Coronary artery (tissue), 2 donors: ENCODE data around the gene DPYD.

Source experiments
- DNase-seq: peaks from one replicate; pipeline ENCODE4 v3.0.0-alpha.2; 2017; ENCODE audit warnings: low spot score
- H3K27ac ChIP-seq, 2 donors: fragments of 200-600 bp; sonication (generic); one replicate each; pipeline ENCODE4 v1.5.1; 2016 to 2019
- H3K4me3 ChIP-seq: fragments of 200-600 bp; sonication (generic); 2 replicates; pipeline ENCODE4 v1.5.1; 2016; ENCODE audit warnings: mild to moderate bottlenecking, moderate library complexity
- CTCF ChIP-seq: fragments of 200-600 bp; sonication (generic); IDR thresholded peaks from one replicate; pipeline ENCODE4 v1.5.1; 2019; ENCODE audit warnings: antibody characterized with exemption

The DPYD gene

GRCh38 chr1:97499667-97500066 is 421.2 kb downstream of the DPYD start:
- TF ChIP-seq CTCF, result no peak
- H3K4me3 ChIP-seq, result no peak overlapping the region
- H3K27ac ChIP-seq, result no peak overlapping the region
- no peak for DNase-seq

DNA sequence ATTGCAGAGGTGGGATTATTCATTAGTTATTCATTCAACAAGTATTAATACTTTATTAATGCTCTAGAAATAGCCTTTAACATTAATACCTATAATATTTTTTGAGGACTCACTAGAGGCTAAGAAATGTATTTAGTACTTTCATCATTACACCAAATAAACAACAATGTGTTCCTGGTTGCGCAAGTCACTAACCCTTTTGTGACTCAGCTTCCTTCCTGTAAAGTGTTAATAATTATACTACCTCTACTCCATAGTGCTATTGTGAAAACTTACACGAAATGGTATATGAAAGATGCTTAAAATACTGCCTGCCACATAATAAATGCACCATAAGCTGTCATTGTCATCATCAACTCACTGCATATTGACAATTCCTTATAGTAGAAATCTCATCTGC is 431.0 kb downstream of the DPYD start:
- no peak for TF ChIP-seq CTCF
- Histone ChIP-seq H3K4me3 (no peak overlapping the region), H3K27ac (no peak overlapping the region)
- no peak for DNase-seq

DNA sequence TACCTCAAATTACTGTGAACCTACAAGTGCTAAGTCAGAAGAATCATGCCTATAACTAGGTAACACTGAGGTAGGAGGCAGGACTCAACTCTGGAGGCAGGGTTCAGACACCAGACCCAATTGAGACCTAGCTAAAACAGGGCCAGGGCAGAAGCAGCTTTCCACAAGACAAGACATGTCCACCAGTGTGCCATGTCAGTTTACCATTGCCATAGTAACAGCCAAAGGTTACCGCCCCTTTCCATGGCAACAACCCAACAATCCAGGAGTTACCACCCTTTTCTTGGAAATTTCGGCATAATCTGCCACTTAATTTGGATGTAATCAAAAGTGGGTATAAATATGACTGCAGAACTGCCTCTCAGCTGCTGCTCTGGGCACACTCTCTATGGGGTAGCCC is 432.3 kb downstream of the DPYD start:
- no peak for DNase-seq
- TF ChIP-seq CTCF, result no peak
- no peak overlapping the region for H3K27ac ChIP-seq
- H3K4me3 ChIP-seq, result no peak overlapping the region

- H3K4me3 ChIP-seq, result no peak overlapping the region
- DNase-seq, result no peak
- H3K27ac ChIP-seq, result no peak overlapping the region
- no peak for TF ChIP-seq CTCF
Measured at GRCh38 chr1:97482022-97482421, 438.8 kb downstream of the DPYD start.

DNA sequence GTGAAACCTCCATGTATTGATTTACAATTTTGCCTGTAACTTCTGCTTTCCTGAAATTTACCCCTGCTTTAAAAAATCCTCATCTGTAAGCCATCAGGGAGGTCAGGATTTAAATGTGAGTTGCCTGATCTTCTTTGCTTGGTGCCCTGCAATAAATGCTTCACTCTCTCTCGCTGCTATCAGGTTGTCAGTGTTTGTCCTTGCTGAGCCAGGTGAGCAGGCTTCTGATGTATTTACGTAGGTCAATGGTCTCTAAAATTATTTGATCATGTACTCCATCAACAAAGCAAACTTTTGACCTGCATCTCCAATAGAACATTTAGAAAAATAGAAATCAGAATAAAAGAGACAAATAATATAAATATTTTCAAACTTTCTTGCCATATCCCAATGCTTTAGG is 453.4 kb downstream of the DPYD start:
- Histone ChIP-seq H3K4me3 (no peak overlapping the region), H3K27ac (no peak overlapping the region)
- TF ChIP-seq CTCF, result no peak
- no peak for DNase-seq

- H3K27ac ChIP-seq, result no peak overlapping the region
- DNase-seq, result no peak
- no peak for TF ChIP-seq CTCF
- H3K4me3 ChIP-seq, result no peak overlapping the region
Measured at GRCh38 chr1:97464305-97464704, 456.5 kb downstream of the DPYD start.

DNA sequence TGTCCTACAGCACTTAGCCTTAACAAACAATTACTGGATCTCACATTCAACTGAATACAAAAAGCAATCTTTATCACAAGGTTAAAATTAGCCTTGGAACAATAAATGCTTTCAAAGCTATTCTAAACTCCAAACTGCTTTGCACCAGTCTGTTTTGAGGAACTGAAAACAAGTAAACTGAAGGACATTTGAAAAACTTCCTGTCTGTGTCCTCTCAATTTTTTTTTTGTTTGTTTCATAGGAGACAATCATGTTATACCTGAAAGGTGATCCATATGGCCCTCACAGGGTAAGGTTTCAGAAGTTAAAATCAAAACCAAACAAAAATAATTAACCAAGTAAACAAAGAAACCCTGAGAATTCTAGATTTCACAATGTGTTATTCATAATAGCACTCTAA is 459.1 kb downstream of the DPYD start:
- no peak overlapping the region for H3K4me3 ChIP-seq
- no peak for DNase-seq
- no peak for TF ChIP-seq CTCF
- no peak overlapping the region for H3K27ac ChIP-seq
